GM20000 (cell line): ENCODE data around the gene ZSWIM7.

Experiments used
- DNase-seq: peaks from one replicate; pipeline ENCODE4 v3.0.0; 2012; ENCODE audit warnings: low spot score
- CTCF ChIP-seq: IDR thresholded peaks from 2 replicates; pipeline ENCODE4 v1.5.1; 2012; ENCODE audit warnings: mild to moderate bottlenecking, control low read depth; ENCODE audit errors: extremely low read depth, missing control alignments

The ZSWIM7 gene

DNA sequence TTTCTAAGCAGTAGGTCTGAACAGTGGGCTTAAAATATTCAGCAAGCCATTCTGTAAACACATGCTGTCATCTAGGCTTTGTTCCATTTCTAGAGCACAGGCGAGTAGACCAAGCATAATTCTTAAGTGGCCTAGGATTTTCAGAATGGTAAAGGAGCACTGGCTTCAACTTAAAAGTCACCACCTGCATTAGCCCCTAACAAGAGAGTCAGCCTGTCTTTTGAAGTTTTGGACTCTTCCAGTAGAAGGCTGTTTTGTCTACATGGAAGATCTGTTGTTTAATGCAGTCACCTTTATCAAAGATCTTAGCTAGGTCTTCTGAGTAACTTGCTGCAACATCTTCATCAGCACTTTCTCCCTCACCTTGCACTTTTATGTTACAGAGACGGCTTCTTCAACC is 36.8 kb upstream of the ZSWIM7 start:
- DNase-seq = no peak
- TF ChIP-seq CTCF = no peak

DNA sequence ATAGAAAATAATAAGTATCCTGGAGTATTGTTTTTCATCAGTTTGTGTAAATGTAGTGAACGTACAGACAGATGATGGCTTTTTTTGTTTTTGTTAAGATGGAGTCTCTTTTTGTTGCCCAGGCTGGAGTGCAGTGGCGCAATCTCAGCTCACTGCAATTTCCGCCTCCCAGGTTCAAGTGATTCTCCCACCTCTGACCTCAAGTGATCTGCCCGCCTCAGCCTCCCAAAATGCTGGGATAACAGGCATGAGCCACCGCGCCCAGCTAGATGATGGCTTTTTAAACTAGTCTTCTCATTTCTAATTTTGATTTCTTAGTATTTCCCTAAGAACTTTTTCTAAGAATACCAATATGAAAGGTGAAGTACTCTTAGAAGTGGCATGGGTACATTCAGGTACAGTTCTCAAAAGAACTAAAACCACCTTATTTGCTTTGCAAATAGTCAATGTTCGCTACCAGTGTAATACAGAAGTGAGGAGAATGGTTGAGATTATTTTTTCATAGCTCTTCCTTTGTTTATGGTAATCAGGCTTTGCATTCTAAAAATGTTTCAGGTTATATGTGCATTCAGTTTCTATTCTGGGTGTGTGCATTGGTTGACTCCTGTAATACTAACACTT is 34.3 kb upstream of the ZSWIM7 start:
- TF ChIP-seq CTCF = no peak
- no peak for DNase-seq

DNA sequence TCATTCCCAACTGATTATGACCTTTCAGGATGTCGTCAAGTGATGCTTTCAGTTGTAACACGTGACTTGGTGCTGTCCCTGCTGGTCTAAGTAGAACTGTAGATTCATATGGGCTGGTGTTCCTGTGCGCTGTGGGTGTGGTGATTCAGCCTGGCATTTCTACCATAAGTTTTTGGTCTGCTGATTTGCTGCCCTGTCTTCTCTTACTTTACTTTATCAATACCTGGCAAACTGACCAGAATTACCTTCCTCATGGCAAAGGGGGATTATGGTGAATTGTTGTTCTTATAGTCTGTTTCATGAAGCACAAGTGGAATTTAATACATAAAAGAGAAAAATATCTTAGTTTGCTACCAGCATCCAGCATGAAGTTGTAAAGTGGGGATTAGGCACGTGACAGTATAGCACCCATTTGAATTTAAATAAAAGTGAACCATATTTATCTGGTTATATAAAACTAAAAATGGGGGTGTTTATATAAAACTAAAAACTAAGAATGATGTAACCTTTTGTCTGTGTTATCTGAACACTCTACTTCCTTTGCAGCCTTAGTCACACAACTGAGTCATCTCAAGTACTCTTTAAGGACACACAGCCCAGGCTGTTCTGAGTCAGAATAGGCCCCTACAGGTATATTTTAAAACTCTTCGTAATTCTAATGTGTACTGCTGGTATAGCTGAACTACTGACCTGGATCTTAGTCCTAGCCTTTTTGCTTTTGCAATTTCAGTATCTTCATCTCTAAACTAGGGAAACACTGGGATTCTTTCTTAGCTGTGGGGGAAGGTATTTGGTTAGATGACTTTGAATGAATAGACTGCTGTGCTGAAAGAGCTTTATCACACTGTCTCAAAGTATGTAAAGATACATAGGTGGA is 28.4 kb upstream of the ZSWIM7 start:
- DNase-seq = peak; percentile 44
- no peak for TF ChIP-seq CTCF

- no peak for TF ChIP-seq CTCF
- DNase-seq = no peak
These were observed 27.4 kb upstream of the ZSWIM7 start for GRCh38 chr17:16026895-16027294.

- no peak for TF ChIP-seq CTCF
- DNase-seq = no peak
These were observed 25.7 kb upstream of the ZSWIM7 start for GRCh38 chr17:16025202-16025601.

GRCh38 chr17:16023881-16024280 is 24.4 kb upstream of the ZSWIM7 start:
- TF ChIP-seq CTCF = no peak
- no peak for DNase-seq

- TF ChIP-seq CTCF = no peak
- no peak for DNase-seq
These were observed 19.8 kb upstream of the ZSWIM7 start for GRCh38 chr17:16019347-16019746.
